Gastrocnemius medialis (tissue), 4 donors: ENCODE measurements around the gene ALPP.

Experiments used
- POLR2A ChIP-seq, 2 donors: fragments of 450-650 bp; IDR thresholded peaks; one replicate each; pipeline ENCODE4 v1.6.1; 2017; ENCODE audit warnings: antibody characterized with exemption in 2 of 2, mild to moderate bottlenecking in 2 of 2, moderate library complexity in 2 of 2
- TF ChIP-seq, protein P1 (sequence below), 5 experiments: fragments of 450-650 bp in 3 of 5; fragments of 200-600 bp in 2 of 5; sonication (generic) in 2 of 5; IDR thresholded peaks in 4 of 5; conservative IDR thresholded peaks in 1 of 5; 1 replicate in 4 of 5; 2 replicates in 1 of 5; pipeline ENCODE4 v1.5.1; 2016 to 2019; ENCODE audit warnings: antibody characterized with exemption in 5 of 5, mild to moderate bottlenecking in 3 of 5, moderate library complexity in 3 of 5

DNA sequence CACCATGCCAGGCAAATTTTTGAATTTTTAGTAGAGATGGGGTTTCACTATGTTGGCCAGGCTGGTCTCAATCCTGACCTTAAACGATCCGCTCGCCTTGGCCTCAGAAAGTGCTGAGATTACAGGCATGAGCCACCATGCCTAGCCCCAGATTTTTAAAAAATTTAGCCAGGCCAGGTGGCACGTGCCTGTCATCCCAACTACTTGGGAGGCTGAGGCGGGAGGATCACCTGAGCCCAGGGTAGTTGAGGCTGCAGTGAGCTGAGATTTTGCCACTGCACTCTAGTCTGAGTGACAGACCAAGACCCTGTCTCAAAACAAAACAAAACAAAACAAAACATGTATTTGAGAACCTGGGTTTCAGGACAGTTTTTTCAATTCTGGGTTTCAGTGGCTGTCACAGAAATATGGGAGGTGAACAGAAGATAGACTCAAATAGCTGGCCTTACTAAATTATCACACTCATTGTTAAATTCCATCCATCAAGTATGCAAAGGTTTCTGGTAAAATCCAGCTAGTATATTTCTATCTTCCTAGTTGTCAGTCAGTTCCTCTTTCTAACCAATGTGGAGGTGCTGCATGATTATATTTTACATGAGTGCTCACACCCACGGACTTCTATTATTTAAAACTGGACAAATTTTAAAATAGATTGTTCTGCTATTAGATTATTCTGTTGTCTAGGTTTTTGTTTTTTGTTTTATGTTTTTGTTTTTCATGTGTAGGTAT is 33.5 kb downstream of the ALPP start:
- TF ChIP-seq, protein P1, sequence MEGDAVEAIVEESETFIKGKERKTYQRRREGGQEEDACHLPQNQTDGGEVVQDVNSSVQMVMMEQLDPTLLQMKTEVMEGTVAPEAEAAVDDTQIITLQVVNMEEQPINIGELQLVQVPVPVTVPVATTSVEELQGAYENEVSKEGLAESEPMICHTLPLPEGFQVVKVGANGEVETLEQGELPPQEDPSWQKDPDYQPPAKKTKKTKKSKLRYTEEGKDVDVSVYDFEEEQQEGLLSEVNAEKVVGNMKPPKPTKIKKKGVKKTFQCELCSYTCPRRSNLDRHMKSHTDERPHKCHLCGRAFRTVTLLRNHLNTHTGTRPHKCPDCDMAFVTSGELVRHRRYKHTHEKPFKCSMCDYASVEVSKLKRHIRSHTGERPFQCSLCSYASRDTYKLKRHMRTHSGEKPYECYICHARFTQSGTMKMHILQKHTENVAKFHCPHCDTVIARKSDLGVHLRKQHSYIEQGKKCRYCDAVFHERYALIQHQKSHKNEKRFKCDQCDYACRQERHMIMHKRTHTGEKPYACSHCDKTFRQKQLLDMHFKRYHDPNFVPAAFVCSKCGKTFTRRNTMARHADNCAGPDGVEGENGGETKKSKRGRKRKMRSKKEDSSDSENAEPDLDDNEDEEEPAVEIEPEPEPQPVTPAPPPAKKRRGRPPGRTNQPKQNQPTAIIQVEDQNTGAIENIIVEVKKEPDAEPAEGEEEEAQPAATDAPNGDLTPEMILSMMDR (IDR thresholded peaks at IDR 0.05 in 4 of 5, conservative IDR thresholded peaks at IDR 0.05 in 1 of 5): no peak
- no peak for TF ChIP-seq POLR2A (IDR thresholded peaks at IDR 0.05)
